Upper lobe of right lung (tissue), 1 donor: ENCODE results near the gene UAP1. TPM values are rescaled to one million over a fixed set of nuclear protein-coding genes. Genes with fewer than 3 reads are reported as not detected.

Source experiments
- ATAC-seq: fragments of 200-7000 bp; cut with Tn5 transposase; one replicate; pipeline ENCODE4 v1.9.1; 2020; ENCODE audit warnings: mild to moderate bottlenecking, moderate library complexity
- DNase-seq: peaks from one replicate; pipeline ENCODE4 v3.0.0-alpha.2; 2020
- H3K27ac ChIP-seq: fragments of 200-600 bp; one replicate; pipeline ENCODE4 v1.8.0; 2022
- H3K27me3 ChIP-seq: fragments of 200-600 bp; one replicate; pipeline ENCODE4 v1.8.0; 2022; ENCODE audit warnings: mild to moderate bottlenecking
- H3K36me3 ChIP-seq: fragments of 200-600 bp; one replicate; pipeline ENCODE4 v1.8.0; 2022
- H3K4me1 ChIP-seq: fragments of 200-600 bp; one replicate; pipeline ENCODE4 v1.8.0; 2022
- H3K4me3 ChIP-seq: fragments of 200-600 bp; one replicate; pipeline ENCODE4 v1.8.0; 2022; ENCODE audit warnings: mild to moderate bottlenecking
- H3K9me3 ChIP-seq: fragments of 200-600 bp; one replicate; pipeline ENCODE4 v1.8.0; 2022
- intact Hi-C: fragments of 100-400 bp; cut with DNase I; formaldehyde crosslinking; loops from one replicate; pipeline ENCODE4 v1.11.0; 2022
- total RNA-seq: library from RNA; stranded (reverse); fragmentation: NEBNext Ultra II Directional; extraction: Animal tissue kit (Norgen Biotek cat#: 25700); gene quantifications from one replicate; pipeline ENCODE4 v1.2.1, GENCODE V29; 2021
- TF ChIP-seq, protein P1 (sequence below): fragments of 200-600 bp; IDR thresholded peaks from one replicate; pipeline ENCODE4 v1.8.0; 2022; ENCODE audit warnings: antibody characterized with exemption
- donor health status: DM: no; HTN: yes; CAD: no; lungs with severe emphysema.

UAP1 gene
- total RNA-seq, 1 donor from 2014 or later, result 35.0 TPM

DNA sequence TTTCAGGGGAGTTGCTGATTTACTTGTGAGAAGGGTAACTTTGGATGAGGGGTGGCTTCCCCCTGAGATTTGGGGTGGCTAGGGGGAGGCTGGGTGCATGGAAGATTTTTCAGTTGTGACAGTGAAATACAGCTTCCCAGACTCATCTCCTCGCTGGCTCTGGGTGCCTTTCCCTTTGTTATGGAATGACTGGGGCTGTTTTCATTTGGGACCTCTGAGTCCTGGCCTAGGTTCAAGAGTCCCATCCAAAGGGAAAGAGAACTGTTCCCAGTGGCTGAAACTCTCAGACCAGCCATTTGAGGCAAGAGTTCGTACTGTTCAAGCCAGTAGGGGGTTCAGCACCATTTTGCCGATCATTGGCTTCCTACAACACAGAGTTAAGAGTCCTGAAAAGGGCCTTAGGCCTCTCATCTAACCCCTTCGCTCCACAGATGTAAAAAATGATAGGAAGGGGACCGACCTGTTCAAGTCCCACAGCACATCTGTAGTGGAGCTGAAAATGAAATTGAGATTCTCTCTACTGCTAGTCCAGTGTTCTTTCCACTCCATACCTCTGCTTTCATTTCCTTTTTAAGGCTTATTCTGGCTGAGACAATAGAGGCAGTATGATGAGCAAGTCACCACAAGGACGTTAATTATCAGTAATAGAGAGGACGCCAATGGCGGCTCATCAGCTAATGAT lies 71.7 kb downstream of the UAP1 start:
- no peak for DNase-seq
- intact Hi-C loops, result no loop called here
- TF ChIP-seq, protein P1, sequence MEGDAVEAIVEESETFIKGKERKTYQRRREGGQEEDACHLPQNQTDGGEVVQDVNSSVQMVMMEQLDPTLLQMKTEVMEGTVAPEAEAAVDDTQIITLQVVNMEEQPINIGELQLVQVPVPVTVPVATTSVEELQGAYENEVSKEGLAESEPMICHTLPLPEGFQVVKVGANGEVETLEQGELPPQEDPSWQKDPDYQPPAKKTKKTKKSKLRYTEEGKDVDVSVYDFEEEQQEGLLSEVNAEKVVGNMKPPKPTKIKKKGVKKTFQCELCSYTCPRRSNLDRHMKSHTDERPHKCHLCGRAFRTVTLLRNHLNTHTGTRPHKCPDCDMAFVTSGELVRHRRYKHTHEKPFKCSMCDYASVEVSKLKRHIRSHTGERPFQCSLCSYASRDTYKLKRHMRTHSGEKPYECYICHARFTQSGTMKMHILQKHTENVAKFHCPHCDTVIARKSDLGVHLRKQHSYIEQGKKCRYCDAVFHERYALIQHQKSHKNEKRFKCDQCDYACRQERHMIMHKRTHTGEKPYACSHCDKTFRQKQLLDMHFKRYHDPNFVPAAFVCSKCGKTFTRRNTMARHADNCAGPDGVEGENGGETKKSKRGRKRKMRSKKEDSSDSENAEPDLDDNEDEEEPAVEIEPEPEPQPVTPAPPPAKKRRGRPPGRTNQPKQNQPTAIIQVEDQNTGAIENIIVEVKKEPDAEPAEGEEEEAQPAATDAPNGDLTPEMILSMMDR, result no peak
- H3K36me3 ChIP-seq, result no peaks in the 10 kb centered on the region
- no peak for ATAC-seq
- peaks cover 9% of the 10 kb centered on the region for H3K4me1 ChIP-seq
- H3K27ac ChIP-seq, result peak overlapping the region; percentile 70
- no peaks in the 10 kb centered on the region for H3K27me3 ChIP-seq
- H3K9me3 ChIP-seq, result no peaks in the 10 kb centered on the region
- peak overlapping the region; percentile 51 for H3K4me3 ChIP-seq

DNA sequence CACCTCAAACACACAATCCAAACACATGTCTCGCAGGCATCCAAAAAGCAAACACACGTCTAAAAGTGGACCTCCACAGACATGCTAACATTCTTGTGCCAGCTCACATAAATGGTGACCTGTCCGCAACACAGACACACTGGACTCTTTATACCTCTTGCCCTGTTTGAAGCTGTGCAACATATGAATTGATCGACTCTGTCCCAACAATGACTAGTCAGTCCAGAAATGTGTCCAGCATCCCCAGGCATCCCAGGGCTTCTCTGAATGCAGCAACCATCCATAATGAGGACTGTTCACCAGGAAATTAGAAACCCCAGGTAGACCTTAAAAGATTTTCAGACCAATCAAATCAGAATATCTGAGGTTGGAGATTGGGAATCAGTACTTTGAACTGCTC lies 73.9 kb downstream of the UAP1 start:
- peaks cover 2% of the 10 kb centered on the region for H3K4me1 ChIP-seq
- DNase-seq (no peak), ATAC-seq (no peak)
- no peak overlapping the region for H3K27ac ChIP-seq
- no peaks in the 10 kb centered on the region for H3K36me3 ChIP-seq
- intact Hi-C loops, result no loop called here
- H3K4me3 ChIP-seq, result no peak overlapping the region
- no peaks in the 10 kb centered on the region for H3K9me3 ChIP-seq
- H3K27me3 ChIP-seq, result no peaks in the 10 kb centered on the region
- TF ChIP-seq, protein P1, result no peak

DNA sequence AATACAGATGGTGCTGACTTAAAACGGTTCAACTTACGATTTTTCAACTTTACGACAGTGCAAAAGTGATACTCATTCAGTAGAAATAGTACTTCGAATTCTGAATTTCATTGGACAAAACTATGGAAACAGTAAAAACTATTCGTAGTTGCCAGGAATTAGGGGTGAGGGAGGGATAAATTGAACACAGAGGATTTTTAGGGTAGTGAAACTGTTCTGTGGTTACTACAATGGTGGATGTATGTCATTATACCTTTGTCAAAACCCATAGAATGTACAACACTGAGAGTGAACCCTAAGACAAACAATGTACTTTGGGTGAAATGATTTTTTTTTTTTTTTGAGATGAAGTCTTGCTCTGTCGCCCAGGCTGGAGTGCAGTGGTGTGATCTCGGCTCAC lies 78.2 kb downstream of the UAP1 start:
- TF ChIP-seq, protein P1, result no peak
- H3K4me3 ChIP-seq, result no peak overlapping the region
- no peaks in the 10 kb centered on the region for H3K4me1 ChIP-seq
- no peak for DNase-seq
- no peaks in the 10 kb centered on the region for H3K36me3 ChIP-seq
- ATAC-seq, result no peak
- no peak overlapping the region for H3K27ac ChIP-seq
- intact Hi-C loops, result no loop called here
- H3K27me3 ChIP-seq, result no peaks in the 10 kb centered on the region
- no peaks in the 10 kb centered on the region for H3K9me3 ChIP-seq

DNA sequence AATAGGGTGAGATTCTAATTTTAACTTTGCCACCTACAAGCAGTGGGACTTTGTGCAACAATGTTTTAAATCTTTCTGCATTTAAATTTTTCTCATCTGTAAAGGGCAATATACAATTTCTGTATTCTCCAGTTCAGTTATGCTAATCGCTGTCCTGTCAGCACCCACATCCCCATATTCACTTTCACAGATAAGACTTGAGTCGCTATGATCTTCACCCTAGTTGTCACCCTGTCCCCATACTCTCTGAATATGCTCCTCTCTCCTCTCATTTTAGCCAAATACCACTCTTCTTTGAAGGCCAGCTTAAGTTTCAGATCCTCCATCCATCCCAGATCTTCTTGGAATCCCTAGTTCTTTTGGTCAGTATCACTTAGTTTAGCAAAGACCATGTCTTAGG lies 79.6 kb downstream of the UAP1 start:
- TF ChIP-seq, protein P1, result no peak
- Histone ChIP-seq H3K9me3 (no peaks in the 10 kb centered on the region), H3K27me3 (no peaks in the 10 kb centered on the region), H3K4me3 (no peak overlapping the region), H3K27ac (no peak overlapping the region), H3K4me1 (no peaks in the 10 kb centered on the region), H3K36me3 (no peaks in the 10 kb centered on the region)
- DNase-seq, result no peak
- ATAC-seq, result no peak
- intact Hi-C loops, result no loop called here

DNA sequence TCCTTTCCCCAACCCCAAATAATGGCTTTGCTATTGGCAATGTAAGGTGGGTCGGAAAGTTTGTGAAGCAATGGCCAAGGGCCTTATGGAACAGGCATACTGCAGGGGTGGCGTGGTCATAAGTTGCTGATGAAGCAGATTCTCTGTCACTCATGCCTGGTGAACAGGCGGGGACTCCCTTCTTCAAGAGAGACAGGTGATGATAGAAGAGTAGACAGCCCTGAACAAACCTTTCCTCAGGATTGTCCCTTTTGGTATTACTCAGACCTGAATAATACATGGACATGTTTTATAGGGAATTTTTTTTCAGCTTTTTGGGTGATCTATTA lies 83.4 kb downstream of the UAP1 start:
- DNase-seq, result no peak
- H3K27me3 ChIP-seq, result no peaks in the 10 kb centered on the region
- no peak overlapping the region for H3K27ac ChIP-seq
- intact Hi-C loops, result no loop called here
- TF ChIP-seq, protein P1, result no peak
- no peak for ATAC-seq
- no peaks in the 10 kb centered on the region for H3K9me3 ChIP-seq
- H3K4me3 ChIP-seq, result no peak overlapping the region
- H3K36me3 ChIP-seq, result no peaks in the 10 kb centered on the region
- H3K4me1 ChIP-seq, result peaks cover 3% of the 10 kb centered on the region

DNA sequence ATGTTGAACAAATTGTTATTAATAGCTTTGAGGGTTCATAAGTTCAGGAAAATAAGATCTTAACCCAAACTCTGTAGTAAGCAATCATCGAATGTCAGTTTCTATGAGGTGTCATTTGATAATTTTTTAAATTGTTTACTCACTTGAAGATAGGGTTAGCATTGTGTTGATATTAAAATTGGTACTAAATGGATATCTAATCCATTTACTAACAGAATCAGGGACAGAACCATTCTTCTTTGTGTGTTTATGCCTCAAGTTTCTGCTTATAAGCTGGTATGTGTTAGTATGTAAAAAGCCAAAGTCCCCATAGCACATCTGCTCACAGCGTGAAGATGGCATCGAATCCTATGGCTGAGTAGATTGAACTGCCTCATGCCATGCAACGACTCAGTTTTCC lies 84.1 kb downstream of the UAP1 start:
- Histone ChIP-seq H3K4me3 (no peak overlapping the region), H3K36me3 (no peaks in the 10 kb centered on the region), H3K4me1 (peaks cover 3% of the 10 kb centered on the region), H3K27ac (no peak overlapping the region), H3K9me3 (no peaks in the 10 kb centered on the region), H3K27me3 (no peaks in the 10 kb centered on the region)
- TF ChIP-seq, protein P1, result no peak
- ATAC-seq (no peak), DNase-seq (no peak)
- intact Hi-C loops, result no loop called here
